Mucosa of gallbladder (tissue), 1 donor: ENCODE measurements around the gene C20orf204. TPM values are rescaled to one million over a fixed set of nuclear protein-coding genes. Genes with fewer than 3 reads are reported as not detected.

Experiments used
- DNase-seq: peaks from one replicate; pipeline ENCODE4 v3.0.0-alpha.2; 2020; ENCODE audit warnings: low spot score
- total RNA-seq: library from RNA; stranded (reverse); gene quantifications from one replicate; pipeline ENCODE4 v1.2.1, GENCODE V29; 2021
- donor health status: DM: no; HTN: no; CAD: no.

C20orf204 gene
- total RNA-seq, 1 donor from 2014 or later = 1.7 TPM

DNA sequence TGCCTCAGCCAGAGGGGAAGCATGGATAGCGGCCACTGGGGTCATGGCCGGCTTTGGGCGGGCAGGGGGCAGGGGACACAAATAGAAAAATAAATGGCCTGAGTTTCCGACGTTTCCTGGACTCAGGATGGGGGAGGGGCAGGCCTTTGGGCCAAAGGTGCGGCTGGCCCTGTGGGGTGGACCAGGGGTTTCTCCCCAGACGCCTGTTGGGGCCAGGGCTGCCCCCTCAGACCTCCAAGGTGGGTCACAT lies 20.6 kb downstream of the C20orf204 start:
- no peak for DNase-seq

DNA sequence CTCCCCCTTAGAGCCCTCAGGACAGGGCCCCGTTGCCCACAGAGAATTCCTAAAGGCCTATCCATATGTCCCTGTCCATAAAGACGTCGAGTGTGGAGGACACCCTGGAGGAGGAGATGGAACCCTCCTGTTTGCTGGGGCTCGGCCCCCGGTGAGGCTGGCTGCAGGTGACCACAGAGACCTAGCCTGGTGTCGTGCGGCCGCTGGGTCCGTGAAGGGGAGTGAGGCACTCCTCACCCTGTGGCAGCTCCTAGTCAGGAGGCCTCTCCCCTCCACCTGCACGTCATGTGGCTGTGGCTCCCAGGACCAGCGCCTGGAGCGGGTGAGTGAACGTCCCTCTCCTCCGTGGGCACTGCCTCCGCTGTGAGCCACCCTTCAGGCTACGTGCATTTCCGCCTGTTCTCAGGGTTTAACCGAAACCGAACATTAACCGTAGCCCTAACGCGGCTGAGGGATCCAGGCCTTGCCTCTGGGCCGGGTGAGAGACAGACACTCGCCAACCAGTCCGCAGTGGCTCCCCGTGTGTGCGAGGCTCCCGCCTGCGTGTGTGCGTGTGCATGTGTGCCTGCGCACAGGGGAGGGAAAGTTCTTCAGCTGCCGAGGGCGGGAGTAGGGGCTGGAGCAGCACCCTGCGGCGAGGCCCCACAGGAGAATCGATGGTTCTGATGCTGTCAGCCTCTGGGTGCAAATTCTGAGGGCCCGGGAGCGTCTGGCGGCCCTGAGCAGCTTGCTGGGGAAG lies 21.1 kb downstream of the C20orf204 start:
- DNase-seq = no peak

DNA sequence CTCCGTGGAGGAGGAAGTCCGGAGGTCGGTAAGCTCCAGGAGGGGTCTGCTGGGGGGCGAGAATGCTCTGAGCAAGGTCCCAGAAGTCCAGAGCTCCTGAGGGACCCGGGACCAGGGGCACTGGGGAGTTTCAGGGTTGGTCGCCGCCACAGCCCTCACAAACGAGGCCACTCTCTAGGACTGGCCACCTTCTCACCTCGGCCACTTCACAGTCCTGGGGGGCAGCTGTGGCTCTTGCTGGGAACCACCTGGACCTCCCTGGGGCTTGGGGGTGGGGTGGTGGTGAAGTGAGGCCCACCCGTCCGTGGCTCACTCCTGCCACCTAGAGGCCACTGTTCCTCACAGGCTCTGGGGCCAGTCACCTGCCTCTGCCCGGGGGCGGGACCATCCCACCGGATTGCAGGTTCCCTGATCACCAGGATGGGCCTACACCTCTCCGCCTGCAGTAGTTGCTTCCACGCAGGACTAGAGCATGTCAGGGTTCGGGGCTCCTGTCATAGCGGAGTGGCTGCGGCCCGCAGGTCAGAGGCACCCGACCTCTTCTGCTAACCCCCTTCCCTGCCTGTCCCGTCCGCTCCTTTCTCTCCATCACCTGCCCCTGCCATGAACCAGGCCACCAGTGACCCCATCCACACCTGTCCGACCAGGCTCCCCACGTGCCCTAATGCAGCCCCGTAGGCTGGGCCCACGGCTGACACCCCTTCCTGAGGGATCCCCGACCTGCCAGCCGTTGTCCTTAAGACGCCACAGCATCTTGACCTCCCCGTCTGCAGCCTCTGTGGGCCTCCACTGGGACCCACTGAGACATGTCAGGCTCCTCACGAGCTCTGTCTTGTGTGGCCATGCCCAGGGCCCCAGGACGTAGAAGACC lies 21.9 kb downstream of the C20orf204 start:
- DNase-seq = peak; percentile 67

DNA sequence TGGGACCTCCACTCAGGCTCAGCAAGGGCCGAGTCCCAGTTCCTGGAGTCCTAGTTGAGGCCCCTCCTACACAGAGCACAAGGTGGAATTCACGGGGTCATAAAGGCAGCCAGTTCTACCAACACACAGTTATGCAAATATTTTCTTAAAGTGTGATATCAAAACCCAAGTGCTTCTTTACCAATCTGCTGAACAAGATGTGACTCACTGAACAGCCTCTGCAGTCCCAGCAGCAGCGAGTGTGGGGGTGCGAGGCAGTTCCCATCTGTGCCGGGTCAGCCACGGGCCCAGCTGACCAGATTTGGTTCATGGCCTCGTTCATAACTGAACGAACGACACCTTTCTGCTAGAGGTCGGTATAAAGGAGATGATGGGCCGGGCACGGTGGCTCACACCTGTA lies 22.6 kb downstream of the C20orf204 start:
- DNase-seq = no peak

DNA sequence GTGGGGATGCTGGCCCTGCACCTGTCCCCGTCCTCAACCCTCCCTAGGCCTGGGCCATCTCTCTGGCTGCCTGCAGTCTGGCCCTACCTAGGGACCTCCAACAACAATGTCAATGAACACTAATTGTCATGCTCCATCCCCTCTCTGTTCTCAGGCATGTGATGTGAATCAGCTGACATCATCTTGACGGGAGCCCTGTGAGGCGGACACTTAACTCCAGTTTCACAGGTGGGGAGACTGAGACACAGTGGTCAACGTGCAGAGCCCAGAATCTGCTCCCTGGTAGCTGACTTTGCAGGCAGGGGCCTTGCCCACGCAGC lies 26.3 kb downstream of the C20orf204 start:
- DNase-seq = no peak

DNA sequence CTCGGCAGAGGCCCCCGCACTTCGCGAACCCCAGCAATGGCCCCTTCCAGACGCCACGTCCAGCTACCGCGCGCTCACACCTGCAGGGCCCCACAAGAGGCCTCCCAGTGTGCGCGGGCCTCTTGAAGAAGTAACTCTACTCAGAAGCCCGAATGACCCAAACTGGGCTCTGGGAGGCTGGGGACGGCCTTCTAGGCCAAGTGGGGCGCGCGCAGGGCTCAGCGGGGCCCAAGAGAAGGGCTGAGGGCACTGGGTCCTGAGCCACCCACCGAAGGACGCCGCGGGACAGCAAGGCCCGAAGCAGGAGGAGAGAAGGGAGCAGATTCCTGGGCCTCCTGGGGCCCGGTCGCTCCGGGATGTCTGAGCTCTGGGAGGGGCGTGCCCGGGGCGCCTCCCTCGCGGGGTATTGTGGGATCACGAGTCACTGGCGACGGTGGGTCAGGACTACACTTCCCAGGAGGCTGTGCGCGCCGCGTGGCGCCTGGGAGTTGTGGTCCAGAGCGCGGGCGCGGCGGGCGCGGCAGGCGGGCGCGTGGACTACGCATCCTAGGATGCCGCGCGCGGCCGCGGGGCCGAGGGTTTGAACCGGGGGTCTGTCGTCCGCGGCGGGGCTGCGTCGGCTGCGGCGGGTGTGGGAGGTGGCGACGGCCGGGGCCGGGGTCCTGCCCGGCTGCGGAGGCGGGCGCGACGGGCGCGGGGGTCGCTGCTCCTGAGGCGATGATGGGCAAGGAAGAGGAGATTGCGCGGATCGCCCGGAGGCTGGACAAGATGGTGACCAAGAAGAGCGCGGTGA lies 26.8 kb downstream of the C20orf204 start, which contains the start of gene TCEA2:
Gene TCEA2, plus strand, starts transcription at position 603 of the 793 bp plus-strand sequence. Its CDS starts 115 bp downstream, at position 718.
- peak; percentile 97 for DNase-seq

DNA sequence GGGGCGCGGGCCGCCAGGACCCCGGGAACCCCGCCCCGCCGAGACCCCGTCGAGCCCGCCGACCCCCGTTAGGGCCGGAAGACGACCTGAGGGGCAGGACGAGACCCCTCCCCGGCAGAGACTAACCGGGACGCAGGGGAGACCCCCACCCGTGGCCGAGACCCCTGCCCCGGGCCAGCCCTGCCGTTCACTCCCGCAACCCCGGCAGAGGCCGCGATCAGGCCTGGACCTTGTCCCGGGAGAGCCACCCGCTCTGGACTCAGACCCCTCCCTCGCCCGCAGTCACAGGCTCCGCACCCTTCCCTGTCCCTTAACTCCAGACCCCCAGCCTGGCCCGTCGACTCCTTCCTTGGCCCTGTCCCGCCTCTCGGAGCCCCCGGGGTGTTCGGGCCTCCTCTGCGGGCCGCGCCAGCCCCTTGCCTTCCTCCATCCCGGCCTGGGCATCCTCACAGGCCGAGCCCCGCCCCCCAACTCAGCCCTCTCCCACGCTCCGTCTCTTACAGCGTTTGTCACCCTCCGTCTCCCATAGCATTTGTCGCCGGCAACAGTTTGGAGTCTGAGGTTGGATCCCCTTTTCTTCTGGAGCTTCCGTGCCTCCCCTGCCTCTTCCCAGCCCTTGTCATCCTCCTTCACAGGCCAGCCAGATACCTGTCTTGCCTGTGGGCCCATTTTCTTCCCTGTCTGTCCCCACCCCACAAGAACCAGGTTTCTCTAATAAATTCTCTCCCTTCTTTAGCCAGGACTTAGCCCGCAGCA lies 27.6 kb downstream of the C20orf204 start:
- DNase-seq = no peak

DNA sequence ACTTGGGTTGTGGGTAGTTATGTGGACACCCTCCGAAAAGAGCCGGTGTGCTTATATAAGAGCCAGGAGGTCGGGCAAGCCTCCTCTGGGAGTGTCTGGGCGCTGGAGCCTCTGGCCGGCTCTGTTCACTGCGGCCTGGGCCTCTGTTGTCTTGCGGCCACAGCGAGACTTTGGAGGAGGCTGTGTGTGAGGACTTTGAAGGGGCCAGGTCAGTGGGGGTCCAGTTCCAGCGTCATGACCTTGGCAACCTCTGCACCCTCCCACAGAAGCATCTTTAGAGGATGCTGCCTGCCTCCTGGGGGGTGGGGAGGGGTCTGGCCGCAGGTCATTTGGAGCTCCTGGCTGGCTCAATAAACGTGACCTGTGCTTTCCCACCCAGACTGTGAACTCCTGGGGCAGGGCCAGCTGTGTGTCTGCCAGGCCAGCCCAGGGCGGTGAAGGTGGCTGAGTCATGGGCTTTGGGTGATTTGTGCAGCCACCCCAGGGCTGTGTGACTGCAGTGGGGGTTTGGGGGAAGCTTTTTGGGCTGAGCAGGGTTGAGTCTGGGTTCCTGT lies 28.2 kb downstream of the C20orf204 start:
- DNase-seq = no peak

DNA sequence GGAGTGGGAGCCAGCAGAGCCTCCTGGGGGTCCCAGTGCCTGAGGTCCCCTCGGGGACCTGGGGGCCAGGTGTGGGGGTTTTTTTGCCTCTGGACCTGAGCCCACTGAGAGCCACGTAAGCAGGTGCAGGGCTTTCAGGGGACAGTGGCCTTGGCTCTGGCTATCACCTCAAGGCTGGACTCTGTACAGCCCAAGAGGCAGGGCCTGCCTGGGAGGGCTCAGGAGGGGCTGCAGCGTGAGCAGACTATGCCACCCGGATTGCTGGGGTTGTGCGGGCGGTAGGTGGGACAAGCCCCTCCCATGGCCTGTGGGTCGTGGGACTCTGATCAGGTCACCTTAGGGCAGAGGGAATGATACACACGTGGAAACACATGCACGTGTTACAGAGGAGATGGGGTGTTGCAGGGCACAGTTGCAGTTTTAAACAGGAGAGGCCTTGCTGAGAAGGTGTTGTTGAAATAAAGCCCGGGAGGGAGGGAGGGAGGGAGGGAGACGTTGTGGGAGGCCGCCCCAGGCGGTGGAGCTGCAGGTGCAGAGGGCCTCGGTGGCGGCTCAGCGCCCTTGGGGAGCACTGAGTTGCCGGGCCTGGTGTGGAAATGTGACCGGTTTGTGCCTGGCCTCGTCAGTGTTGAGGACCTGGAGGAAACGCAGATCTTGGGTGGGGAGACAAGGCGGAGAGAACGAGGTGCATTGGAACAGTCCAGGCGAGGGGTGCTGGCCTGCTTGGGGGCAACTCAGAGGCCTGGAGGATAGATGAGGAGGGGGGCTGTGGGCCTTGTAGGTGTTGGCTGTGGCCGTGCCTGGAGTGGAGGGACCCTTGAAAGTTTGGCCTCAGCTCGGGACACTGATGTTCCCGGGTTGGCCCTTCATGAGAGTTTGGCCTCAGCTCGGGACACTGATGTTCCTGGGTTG lies 29.3 kb downstream of the C20orf204 start:
- DNase-seq = no peak

DNA sequence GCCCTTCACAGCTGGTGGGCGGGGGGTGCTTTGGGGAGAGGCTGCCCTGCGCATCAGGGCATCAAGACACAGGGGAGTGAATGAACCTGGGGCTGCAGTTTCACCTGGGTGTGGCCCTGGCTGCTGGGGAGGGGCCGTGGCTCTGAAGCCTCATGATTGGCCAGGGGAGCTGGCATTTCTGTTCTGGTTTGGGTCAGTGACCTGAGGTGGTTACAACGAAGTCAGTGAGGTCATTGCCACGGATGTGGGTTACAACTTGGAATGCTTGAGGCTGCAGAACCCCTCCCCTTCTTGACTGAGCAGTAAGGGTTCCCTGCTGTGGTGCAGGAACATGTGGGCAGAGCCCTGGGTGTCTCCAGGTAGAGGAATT lies 30.0 kb downstream of the C20orf204 start:
- no peak for DNase-seq

DNA sequence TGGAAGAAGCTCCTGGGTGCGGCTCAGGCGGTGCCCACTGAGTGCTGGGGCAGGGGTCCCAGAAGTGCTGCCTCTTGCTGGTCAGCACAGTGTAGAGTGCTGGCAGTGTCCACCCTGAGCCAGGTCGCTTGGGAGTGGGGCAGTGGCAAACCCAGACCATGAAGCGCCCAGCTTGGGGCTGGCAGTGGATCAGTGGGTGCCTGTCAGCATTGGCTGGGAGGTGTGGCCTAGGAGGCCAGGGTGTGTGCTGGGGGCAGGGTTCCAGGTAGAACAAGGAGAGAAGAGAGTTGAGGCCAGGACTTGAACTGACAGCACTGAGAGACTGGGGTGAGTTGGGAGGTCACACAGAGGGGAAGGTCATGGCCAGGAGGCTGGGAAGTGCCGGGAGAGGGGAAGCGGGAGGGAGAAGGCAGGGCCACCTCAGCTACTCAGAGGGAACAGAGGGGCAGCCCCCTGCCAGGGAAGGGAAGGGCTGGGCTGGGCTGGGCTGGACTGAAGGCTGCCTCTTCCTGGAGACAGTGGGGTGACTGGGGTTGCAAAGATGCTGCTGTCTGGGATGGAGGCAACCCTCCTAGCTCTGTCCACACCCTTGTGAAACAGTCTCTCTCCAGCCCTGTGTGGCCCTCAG lies 31.1 kb downstream of the C20orf204 start:
- DNase-seq = no peak

DNA sequence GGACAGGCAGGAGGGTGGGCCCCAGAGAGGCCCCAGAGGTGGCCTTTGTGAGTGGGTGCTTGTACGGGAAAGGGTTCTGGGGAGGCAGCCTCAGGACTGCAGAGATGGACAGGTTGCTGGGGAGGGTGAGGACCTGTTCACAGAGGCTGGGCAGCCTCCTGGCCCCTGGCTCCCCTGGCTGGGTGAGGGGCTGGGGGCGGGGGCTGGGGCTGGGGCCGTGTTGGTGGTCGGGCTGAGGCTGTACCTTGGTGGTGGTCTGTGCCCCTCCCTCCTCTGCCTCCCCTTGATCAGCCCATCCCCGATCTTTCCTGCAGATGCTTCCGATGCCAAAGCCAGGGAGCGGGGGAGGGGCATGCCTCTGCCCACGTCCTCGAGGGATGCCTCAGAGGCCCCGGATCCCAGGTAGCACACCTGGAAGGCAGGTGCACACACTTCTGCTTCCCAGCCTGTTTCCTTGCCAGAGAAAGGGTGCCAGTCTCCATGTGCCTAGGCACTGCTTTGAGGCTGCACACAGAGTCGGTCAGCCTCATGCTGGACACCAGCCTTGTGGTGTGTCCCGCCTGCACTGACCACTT lies 31.8 kb downstream of the C20orf204 start:
- no peak for DNase-seq

DNA sequence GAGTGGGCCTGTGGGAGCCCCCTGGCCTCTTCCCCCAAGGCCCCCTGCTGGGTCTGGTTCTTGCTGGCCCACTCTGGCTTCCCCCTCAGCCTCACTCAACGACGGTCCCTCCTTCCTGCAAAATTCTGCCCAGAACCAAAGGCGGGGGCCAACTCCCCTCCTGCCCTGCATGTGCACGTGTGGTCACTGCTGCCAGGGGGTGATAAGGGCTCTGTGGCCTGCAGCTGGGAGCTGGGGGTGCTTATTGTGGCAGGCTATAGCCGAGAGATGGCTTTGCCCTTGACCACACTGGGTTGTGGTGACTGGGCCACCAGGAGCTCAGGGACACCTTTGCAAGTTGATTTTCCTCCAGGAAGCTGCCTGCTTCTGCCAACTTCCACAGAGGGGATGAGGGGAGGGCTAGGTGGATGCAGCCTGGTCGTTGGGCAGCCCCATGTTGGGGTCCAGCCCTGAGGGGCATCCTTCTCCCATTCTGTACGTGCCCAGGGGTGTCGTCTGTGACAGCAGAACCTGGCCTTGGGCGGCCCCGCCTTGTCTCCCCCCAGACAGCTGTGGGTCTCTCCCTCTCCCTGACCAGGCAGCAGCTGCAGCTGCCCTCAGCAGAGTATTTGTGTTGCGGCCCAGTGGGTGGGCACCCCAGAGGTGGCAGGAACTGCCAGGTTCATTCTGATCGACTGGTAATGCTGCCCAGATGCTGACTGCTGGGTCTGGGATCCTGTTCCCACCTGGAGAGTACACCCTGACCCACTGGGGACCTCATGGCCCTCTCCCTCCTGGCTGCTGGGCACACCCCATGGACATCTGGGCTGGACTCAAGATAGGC lies 32.6 kb downstream of the C20orf204 start:
- no peak for DNase-seq

DNA sequence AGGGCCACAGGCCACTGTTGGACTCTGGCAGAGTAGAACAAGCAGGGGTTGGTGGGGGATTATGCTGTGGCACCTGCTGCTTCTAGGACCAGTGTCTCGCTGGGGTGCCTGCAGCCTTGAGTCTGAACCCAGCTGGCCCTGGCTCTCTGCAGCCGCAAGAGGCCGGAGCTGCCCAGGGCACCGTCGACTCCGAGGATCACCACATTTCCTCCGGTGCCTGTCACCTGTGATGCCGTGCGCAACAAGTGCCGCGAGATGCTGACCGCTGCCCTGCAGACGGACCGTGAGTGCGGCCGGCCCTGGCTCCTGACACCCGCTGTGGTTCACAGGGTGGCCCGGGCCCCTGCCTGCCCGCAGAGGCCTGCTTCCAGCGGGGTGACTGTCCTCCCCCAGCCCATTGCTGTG lies 33.2 kb downstream of the C20orf204 start:
- DNase-seq = no peak

DNA sequence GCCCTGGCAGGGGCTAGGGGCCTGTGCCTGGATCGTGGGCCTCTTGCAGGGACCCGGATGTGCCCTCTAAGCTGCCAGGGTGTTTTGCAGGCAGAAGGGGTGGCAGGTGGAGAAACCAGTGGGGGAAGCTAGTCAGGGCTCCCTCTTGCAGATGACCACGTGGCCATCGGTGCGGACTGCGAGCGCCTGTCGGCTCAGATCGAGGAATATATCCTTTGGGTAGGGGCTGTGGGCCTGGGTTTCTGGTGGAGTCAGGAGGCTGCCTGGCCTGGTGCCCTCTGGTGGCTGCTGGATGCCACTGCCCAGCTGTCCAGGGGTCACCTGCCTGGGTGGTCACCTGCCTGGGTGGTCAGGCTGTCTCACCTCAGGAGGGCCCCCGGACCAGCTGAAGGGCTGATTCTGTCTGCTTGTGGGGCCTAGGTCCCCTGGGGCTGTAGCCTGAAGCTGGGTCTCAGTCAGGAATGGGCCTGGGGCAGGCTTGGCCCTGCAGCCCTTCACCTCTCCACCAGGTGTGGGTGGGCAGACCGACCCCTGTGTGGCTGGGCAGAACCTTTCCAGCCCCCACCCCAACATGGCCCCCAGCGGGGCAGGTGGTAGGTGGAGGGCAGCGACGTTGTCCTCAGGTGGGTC lies 33.7 kb downstream of the C20orf204 start:
- no peak for DNase-seq

DNA sequence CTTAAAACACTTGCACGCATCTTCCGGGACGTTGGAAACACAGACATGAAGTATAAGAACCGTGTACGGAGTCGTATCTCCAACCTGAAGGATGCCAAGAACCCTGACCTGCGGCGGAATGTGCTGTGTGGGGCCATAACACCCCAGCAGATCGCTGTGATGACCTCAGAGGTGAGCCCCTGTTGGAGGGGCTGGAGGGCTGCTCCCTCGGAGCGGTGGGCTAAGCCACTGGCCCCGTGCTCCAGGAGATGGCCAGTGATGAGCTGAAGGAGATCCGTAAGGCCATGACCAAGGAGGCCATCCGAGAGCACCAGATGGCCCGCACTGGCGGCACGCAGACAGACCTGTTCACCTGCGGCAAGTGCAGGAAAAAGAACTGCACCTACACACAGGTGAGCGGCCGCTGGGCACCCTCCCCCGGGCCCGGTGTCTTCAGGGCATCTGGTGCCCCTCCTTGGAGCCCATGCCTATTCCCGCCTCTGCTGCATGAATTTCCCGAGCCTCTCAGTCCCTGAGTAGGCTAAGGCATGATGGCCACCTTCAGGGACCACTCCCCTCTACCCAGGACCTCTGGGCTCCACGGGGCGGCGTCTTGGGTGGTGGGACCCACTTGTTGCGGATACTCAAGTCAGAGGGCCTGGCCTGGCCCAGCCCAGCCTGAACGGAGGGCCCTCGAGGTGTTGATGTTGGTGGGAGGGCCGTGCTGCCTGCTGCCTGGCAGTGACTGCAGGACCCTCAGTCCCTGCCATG lies 34.4 kb downstream of the C20orf204 start:
- no peak for DNase-seq
